Peyer's patch (tissue), 4 donors: ENCODE results near the gene MRPL39.

Experiments
- CTCF ChIP-seq, 6 experiments: fragments of 450-650 bp in 4 of 6; fragments of 200-600 bp in 2 of 6; sonication (generic) in 1 of 6; IDR thresholded peaks; one replicate each; pipeline ENCODE4 v1.5.1; 2017 to 2019; ENCODE audit warnings: antibody characterized with exemption in 6 of 6, mild to moderate bottlenecking in 3 of 6, moderate library complexity in 1 of 6
- POLR2A ChIP-seq, 2 donors: fragments of 450-650 bp; IDR thresholded peaks; one replicate each; pipeline ENCODE4 v1.5.1; 2017; ENCODE audit warnings: antibody characterized with exemption in 2 of 2, mild to moderate bottlenecking in 2 of 2, moderate library complexity in 2 of 2

DNA sequence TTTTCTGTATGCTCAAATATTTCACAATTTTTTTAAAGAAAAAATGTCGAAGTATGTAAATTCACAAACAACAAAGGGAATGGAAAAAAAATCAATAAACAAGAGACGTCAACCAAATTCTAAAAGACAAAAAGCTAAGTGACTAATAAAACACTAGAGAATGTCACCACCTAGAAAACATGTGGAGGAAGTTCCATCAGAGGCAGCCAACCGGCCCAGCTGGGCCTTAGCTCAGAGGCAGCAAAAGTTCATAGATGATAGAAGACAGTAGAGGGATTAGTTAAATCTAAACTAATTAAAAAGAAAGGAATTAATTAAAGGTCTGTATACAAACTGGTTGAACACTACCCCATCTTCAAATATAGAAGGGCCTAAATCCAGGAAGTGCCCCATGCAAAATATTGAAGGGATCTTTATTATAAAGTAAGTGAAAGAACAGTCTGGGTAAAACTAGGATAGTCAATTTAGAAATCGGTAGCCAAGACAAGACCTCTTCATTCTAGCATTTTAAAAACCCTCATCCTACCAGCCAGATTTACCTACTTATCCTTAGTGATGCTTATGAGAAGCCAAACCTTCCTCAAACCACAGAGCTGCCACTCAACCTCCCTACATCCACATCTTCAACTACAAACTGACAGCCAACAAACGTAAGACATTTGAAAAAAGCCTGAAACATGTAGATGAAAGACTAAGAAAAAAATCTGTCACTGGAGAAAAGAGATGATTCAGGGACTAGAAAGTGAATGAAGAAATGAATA, 23.7 kb downstream of the MRPL39 start:
- TF ChIP-seq POLR2A (IDR thresholded peaks at IDR 0.05) (no peak), CTCF (IDR thresholded peaks at IDR 0.05) (no peak)
